ENCODE data around the gene BAK1.
"Not testable (repeated sequence)": the region's sequence is repeated elsewhere in the genome, so short reads cannot be mapped to it uniquely, and the experiment has no call there.

The BAK1 gene

GRCh38 chr6:33586108-33586640 lies 6.1 kb upstream of the BAK1 start:
- DNase-seq (ENCODE audit: low read depth) = no peak

DNA sequence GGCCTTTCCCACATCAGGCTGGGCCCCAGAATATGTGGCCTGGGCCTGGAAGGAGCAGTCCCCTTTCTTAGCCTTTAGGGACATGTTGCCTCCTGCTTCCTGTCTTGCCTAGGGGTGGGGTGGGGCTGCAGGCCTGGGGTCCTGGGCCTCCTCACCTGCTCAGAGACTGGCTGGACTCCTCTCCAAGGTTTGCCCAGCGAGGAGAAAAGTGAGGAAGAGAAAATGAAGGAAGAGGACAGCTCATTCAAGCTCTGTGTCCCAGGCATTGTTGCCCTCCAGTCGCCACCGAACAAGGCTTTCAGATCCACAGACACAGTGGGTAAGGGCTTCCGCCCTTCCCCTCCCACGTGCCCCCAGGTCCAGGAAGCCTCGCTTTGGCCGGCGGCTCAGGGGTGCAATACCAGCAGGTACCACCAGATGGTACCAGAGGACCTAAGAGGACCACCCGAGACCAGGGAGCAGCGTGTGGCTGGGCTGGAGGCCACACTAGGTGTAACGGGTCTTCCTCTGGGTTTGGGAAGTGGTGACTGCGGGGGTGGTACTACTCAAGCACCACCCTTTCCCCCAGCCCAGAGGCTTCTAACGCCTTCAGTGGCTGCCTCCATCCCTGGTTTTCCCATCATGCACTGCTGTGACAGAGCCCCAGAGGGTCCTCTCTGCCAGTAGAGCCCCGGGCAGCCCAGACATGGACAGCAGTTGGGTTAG lies 5.5 kb upstream of the BAK1 start:
- peak; percentile 73 for DNase-seq (ENCODE audit: low read depth)

DNA sequence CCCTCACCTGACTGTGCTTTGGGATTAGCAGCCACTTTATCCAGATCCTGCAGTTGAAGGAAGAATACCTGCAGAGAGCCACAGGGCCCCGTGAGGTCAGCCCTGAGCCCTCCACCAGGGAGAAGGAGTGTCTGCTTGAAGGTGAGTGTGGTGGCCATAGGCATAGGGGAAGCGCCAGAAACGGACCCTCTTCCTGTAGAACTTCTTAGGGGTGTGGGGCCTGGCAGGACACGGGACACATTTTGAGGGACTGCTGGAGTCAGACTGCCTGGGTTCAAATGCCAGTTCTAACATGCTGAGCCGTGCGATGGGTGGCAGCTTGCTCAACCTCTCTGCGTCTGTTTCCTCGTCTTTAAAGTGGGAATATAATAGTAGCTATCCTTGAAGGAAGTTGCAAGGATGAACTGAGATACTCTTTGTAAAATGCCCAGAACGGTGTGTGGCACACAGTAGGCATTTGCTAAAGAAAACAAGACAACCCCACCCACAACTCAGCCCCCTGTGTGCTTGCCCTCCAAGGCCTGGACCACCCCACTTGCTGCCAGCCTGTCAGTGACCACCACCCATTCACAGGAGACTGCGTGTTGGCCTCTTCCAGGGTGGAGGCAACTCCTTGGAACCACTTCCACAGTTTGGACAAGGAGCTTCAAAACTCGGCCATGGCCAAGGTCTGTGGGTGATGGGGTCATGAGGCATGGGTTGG lies 4.8 kb upstream of the BAK1 start:
- DNase-seq (ENCODE audit: low read depth) = no peak

DNA sequence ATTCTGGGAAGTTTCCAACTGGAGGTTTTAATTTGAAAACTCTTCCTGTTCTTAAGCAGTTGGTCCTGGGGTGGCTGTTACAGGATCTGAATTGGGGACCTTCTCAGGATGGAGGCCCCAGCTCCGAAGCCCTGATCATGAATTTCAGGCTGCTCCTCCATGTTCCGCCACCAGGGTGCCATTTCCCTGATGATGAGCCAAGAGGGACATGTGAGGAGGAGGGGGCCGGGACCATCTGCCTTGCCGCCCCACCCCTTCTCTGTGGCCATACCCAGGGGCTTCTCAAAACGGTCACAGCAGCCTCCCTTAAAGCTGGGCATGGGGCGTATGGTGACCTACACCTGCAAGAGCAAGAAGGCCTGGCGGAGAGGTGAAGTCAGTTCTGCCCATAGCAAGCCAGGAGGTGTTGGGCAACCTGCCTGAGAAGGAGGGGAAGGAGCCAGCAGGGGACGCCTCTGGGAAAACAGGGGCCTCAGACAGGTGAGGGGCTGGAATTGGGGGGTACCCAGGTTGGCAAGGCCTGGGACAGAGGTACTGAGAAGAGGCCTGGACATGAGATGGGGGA lies 3.6 kb upstream of the BAK1 start:
- no peak for DNase-seq (ENCODE audit: low read depth)

DNA sequence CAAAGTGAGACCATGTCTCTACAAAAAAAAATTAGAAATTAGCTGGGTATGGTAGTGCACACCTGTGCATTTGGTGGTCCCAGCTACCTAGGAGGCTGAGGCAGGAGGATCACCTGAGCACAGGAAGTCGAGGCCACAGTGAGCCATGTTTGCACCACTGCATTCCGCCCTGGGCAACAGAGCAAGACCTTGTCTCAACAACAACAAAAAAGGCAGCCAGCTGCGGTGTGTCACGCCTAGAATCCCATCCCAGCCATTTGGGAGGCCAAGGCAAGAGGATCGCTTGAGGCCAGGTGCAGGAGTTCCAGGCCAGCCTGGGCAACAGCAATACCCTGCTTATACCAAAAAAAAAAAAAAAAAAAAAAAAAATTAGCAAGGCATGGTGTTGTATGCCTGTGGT lies 1.1 kb upstream of the BAK1 start:
- DNase-seq (ENCODE audit: low read depth) = no peak

GRCh38 chr6:33578588-33579011 lies 1.5 kb downstream of the BAK1 start:
- DNase-seq (ENCODE audit: low read depth) = peak; percentile 18

- DNase-seq (ENCODE audit: low read depth) = no peak
Observed at GRCh38 chr6:33578164-33578563, 1.9 kb downstream of the BAK1 start.

GRCh38 chr6:33577718-33578117 lies 2.4 kb downstream of the BAK1 start:
- no peak for DNase-seq (ENCODE audit: low read depth)

DNA sequence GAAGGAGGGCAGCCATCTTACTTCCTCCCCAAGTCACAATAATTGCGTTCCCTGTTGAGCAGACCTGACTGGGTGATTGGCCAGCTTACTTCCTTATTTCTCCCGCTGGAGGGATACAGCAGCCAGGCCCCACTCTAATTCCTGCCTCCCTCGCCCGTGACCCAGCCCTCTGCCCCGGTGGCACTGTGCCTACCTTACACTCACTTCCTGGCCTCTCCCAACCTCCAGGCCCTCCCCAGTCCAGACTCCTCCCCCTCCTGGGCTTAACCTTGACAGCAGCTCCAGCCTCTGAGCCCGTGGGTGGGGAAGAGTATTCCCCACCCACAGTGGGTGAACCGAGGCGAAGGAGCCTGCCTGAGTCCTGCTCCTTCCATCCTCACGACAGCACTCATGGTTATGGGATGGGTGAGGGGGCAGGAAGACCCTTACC lies 3.0 kb downstream of the BAK1 start:
- DNase-seq (ENCODE audit: low read depth) = no peak

DNA sequence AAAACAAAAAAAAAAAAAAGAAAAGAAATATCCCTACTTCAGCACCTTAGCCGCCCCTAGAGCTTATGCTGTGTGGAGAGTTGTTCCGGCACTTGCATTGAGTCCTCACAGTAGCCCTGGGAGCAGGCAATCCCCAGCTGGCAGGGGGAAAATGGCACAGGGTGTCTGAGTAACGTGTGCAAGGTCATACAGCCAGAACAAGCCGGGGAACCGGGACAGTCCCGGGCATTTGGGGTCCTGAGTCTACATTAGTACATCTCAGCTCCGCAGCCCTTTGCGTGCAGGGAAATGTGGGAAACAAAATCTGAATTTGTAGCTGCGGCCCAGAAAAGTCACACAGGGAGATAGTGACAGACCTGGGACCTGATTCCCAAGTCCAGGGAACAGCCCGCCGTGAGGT lies 3.4 kb downstream of the BAK1 start:
- DNase-seq (ENCODE audit: low read depth) = no peak

DNA sequence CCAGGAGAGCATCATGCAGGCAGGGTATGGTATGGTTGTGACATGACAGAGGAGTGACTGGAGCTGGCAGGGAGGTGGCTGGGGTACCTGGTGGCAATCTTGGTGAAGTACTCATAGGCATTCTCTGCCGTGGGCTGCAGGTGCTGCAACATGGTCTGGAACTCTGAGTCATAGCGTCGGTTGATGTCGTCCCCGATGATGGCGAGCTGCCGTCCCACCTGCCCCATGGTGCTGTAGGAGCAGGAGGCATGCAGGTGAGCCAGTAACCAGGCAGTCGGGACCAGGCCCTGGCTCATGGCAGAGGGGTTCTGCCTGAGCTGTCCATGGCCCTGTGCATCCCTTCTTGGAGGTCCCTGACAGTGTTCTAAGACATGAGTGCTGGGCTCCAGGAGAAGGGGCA lies 4.9 kb downstream of the BAK1 start:
- DNase-seq (ENCODE audit: low read depth) = no peak

- DNase-seq (ENCODE audit: low read depth) = no peak
Observed at GRCh38 chr6:33571637-33572316, 8.3 kb downstream of the BAK1 start.

- DNase-seq (ENCODE audit: low read depth) = peak; percentile 80
Observed at GRCh38 chr6:33570806-33571636, 9.1 kb downstream of the BAK1 start.

GRCh38 chr6:33568826-33569570 lies 11.1 kb downstream of the BAK1 start:
- DNase-seq (ENCODE audit: low read depth) = no peak

GRCh38 chr6:33567836-33568235 lies 12.2 kb downstream of the BAK1 start:
- DNase-seq (ENCODE audit: low read depth) = no peak

GRCh38 chr6:33566182-33567084 lies 13.6 kb downstream of the BAK1 start:
- DNase-seq (ENCODE audit: low read depth) = no peak

- DNase-seq (ENCODE audit: low read depth) = no peak
Observed at GRCh38 chr6:33558801-33559200, 21.3 kb downstream of the BAK1 start.

- DNase-seq (ENCODE audit: low read depth) = no peak
Observed at GRCh38 chr6:33557376-33557775, 22.7 kb downstream of the BAK1 start.

- DNase-seq (ENCODE audit: low read depth) = not testable (repeated sequence)
Observed at GRCh38 chr6:33552883-33553282, 27.2 kb downstream of the BAK1 start.

DNA sequence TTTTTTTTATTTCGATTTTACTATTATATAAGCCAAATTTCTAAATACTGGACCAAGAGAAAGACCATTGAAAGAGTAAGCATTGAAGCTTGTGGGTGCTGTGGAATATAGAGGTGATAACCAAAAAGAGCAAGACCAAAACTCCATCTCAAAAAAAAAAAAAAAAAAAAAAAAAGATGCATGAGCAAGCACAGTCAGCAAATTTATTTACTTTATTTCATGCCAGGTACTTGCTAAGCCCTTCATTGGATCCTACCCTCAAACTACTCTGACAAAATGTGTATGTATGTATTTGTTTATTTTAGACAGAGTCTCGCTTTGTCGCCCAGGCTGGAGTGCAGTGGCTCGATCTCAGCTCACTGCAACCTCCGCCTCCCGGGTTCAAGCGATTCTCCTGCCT lies 27.8 kb downstream of the BAK1 start:
- no peak for DNase-seq (ENCODE audit: low read depth)

Measured in stimulated activated CD8-positive, alpha-beta memory T cell treated with anti-CD3 and anti-CD28 coated beads, Interleukin-12 subunit alpha, Interleukin-12 subunit beta, amount 100 ng/mL, for 4 hours (primary cell).